Cerebellar cortex (tissue), 1 donor: ENCODE data around the gene FREM3.

Experiments
- DNase-seq: peaks from one replicate; pipeline ENCODE4 v3.0.0-alpha.2; 2015; ENCODE audit warnings: low spot score

Gene FREM3

GRCh38 chr4:143667461-143667860, 33.0 kb downstream of the FREM3 start:
- peak; percentile 76 for DNase-seq

- no peak for DNase-seq
Measured at GRCh38 chr4:143658336-143658735, 42.1 kb downstream of the FREM3 start.

GRCh38 chr4:143654571-143654970, 45.9 kb downstream of the FREM3 start:
- no peak for DNase-seq

- no peak for DNase-seq
Measured at GRCh38 chr4:143653031-143653430, 47.4 kb downstream of the FREM3 start.

- DNase-seq = no peak
Measured at GRCh38 chr4:143643399-143643798, 57.1 kb downstream of the FREM3 start.

DNA sequence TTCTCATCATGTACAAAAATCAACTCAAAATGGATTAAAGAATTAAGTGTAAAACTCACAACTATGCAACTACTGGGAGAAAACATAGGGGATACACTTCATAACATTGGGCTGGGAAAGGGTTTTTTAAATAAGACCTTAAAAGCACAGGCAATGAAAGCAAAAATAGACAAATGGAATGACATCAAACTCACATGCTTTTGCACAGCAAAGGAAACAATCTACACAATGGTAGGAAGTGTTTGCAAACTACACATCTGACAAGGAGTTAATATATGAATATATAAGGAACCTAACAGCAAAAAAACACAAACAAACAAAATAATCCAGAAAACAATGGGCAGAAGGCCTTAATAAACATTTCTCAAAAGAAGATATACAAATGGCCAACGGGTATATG, 57.9 kb downstream of the FREM3 start:
- no peak for DNase-seq

DNA sequence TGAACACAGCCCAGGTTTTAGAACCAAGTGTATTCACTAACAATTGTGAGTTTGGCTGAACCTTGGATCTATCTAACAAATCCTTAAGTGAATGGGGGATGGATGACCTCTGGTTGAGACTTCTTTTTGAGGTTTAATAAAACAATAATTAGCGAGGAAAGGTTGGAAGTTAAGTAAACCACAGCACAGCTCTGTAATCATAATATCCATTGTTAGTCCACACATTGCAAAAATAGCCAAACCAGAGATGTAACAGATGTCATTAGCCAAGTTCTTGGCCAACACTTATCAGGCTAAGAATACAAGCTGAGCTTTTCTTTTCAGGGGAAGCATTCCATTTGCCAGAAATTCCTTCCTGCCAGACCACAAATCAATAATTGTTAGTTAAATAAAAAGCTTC, 59.1 kb downstream of the FREM3 start:
- no peak for DNase-seq

- DNase-seq = no peak
Measured at GRCh38 chr4:143634763-143635162, 65.7 kb downstream of the FREM3 start.

- DNase-seq = no peak
Measured at GRCh38 chr4:143633833-143634232, 66.6 kb downstream of the FREM3 start.

DNA sequence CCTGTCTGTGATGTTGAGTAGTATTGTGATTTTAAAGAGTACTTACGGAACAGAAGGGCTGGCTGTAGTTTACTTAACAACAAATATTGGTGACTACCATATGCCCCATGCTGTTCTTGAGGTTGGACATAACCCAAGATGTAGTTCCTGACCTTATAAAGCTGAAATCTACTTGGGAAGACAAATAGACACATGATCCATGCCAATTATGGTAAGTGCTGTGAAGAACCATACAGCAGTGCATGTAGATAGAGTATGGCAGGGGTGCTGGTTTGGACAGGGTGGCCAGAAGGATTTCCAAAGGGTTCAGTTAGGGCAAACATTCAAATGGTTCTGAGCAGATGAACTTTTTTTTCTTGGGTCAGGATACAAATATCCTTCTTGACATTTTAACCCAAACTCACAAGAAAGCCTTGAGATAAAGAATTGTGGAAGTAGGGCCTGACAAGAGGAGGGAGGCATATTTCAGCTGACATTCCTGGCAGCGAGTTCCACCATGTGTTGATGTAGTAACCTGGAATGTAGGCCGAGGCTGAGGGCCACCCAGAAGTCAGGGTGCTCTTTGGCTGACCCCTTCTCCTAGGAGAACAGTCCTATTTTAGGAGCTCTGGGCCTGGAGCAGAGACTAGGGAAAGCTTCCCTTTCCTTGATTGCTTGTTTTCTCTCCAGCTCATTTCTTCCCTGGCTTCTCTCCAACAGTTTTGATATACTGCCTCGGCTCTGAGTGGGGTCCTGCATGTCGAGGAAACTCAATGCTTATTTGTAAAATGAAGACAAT, 74.2 kb downstream of the FREM3 start:
- DNase-seq = no peak

- no peak for DNase-seq
Measured at GRCh38 chr4:143625632-143626031, 74.8 kb downstream of the FREM3 start.

- no peak for DNase-seq
Measured at GRCh38 chr4:143623896-143624295, 76.6 kb downstream of the FREM3 start.

DNA sequence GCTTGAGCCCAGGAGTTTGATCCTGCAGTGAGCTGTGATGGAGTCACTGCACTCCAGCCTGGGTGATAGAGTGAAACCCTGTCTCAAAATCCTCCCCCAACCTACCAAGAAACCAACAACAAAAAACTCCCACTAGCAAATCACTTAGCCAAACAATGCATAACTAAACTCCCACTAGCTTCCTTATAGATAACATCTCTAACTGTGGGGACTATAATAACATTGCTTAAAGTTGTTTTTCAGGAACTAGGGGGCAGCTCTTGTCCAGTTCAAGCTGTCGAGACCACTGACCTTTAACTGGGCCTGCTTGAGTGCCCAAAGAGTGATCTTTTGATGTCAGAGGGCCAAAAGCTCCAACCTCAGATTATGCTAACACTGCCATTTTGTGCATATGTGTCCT, 81.7 kb downstream of the FREM3 start:
- DNase-seq = no peak

- DNase-seq = no peak
Measured at GRCh38 chr4:143617994-143618679, 82.3 kb downstream of the FREM3 start.

GRCh38 chr4:143616771-143617170, 83.7 kb downstream of the FREM3 start:
- DNase-seq = no peak

- DNase-seq = no peak
Measured at GRCh38 chr4:143609492-143609891, 91.0 kb downstream of the FREM3 start.

GRCh38 chr4:143606480-143606879, 94.0 kb downstream of the FREM3 start:
- DNase-seq = no peak

- no peak for DNase-seq
Measured at GRCh38 chr4:143599827-143600226, 100.6 kb downstream of the FREM3 start.

- no peak for DNase-seq
Measured at GRCh38 chr4:143598816-143599215, 101.7 kb downstream of the FREM3 start.

DNA sequence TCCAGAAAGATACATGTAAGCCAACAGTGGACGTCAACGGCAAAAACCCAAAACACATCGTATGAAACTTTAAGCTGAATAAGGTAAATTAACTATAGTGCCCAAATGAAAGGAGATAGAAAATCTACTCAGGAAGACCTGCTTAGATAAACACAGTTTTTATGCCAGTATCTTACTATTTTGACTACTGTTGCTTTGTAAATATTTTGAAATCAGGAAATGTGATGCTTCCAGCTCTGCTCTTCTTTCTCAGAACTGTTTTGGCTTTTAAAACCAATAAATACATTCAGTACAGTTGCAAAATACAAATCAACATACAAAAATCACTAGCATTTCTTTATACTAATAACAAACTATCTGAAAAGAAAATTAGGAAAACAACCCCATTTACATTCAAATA, 103.2 kb downstream of the FREM3 start:
- DNase-seq = no peak

- peak; percentile 3 for DNase-seq
Measured at GRCh38 chr4:143587703-143588102, 112.8 kb downstream of the FREM3 start.

DNA sequence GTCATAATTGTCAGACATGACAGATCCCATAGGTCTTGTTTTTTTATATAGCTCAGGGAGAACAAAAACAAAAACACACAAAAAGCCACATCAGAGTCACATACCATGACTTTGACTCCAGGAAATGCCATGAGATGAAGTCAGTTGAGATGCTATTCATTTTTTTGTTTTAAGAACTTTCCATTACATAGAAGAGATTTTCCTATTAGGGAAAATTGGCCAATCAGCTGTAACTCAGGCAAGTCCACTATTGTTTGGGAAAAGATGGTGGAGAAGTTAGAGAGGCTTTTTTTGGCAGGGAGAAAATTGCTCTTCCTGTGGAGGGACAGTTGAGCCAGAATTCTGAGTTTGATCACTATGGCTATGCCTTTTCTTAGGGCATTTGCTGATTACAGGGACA, 114.4 kb downstream of the FREM3 start:
- DNase-seq = no peak

GRCh38 chr4:143585548-143585947, 114.9 kb downstream of the FREM3 start:
- no peak for DNase-seq
